NCI-H1930 (cell line): Measurements from ENCODE around the gene TJAP1.
"Not testable (repeated sequence)": the region's sequence is repeated elsewhere in the genome, so short reads cannot be mapped to it uniquely, and the experiment has no call there.

ENCODE experiments used
- DNase-seq, 2 experiments: peaks; one replicate each; lab custom pipeline; 2025; lab: John Stamatoyannopoulos, UW

The TJAP1 gene

DNA sequence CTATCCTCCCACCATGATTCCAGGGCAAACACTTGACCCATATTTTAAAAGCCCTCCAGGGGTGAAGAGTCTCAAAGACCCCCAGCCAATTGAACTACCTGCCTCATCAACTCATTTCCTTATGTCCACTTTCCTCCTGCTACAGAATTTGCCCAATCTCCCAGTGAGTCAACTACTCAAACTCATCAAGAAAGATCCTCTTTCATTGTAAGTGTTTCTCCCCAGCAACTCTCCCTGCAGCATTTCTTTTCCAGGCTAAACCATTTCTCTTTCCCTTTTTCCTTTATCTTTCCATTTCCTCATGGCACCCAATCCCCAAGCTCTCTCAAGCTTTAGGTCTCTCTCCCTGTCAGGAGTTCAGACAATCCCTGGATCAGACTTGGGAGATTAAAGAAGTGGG is 23.5 kb upstream of the TJAP1 start:
- no peak for DNase-seq

- no peak for DNase-seq
These were observed 23.1 kb upstream of the TJAP1 start for GRCh38 chr6:43454290-43454695.

GRCh38 chr6:43454696-43455530 is 22.5 kb upstream of the TJAP1 start:
- peak; percentile 36 to 75 for DNase-seq

DNA sequence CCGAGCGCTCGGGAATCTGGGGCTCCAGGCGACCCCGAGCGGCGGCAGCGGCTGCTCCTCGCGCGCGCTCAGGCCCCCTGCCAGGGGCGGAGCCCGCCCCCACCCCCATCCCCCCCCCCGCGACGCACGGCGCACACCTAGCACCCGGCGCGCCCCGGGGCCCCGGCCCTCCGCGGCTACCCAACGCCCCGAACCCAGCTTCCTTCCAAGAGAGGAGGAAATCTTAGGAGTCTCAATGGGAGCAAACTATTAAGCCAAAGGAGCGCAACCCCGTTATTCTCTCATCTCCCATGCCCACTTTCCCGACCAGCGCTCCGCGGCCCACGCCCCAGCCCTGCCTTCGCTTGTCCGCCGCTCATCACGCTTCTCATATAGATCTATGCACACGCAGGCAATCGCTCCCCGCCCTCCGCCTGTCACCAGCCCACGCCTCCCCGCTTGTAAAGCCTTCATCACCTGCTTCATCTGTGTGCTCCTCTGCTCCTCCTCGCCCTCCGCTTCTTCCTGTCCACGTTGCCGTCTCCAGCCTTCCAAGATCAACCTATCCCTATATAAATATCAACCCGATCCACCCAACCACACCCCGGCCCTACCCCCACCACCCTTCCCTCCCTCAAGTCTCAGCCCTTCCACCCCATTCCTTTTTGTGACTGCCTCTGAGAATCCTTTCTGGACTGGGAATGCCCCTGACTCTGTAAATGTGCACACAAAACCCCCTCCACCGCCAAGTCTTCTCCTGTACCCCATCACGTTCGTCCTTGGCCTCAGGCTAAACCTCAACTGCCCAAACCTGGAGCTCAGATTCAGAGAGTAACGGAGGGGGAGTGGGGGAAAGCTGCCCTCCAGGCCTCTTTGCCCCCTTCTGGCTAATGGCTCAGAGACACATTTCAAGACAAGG is 21.6 kb upstream of the TJAP1 start, which contains the start of gene DLK2:
TSS of gene DLK2 (minus strand) at position 18 of the 898 bp plus-strand sequence. CDS start 723 bp downstream, outside the sequence.
- peak; percentile 51 to 76 for DNase-seq

DNA sequence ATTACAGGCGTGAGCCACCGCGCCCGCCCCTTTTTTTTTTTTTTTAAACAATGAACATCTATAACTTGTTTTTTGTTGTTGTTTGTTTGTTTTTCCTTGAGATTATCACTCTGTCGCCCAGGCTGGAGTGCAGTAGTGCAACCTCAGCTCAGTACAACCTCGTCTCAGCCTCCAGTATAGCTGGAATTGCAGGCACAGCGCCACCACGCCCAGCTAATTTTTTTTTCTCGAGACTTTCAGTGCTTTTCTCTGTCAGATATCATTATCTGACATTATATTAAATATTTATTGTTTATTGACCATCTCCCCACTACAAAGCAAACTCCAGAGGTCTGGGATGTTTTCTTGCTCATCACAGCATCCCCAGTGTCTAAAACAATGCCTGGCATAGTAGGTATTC is 19.7 kb upstream of the TJAP1 start:
- DNase-seq = peak in 1 of 2 experiments; percentile 33

DNA sequence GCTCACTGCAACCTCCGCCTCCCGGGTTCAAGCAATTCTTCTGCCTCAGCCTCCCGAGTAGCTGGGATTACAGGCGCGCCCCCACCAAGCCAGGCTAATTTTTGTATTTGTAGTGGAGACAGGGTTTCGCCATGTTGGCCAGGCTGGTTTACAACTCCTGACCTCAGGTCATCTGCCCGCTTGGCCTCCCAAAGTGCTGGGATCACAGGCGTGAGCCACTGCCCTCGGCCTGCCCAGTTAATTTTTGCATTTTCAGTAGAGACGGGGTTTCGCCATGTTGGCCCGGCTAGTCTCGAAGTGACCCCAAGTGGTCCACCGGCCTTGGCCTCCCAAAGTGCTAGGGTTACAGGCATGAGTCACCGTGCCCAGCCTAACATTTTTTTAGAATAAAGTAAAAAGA is 19.2 kb upstream of the TJAP1 start:
- not testable (repeated sequence) for DNase-seq

GRCh38 chr6:43459535-43459934 is 17.8 kb upstream of the TJAP1 start:
- DNase-seq = no peak

DNA sequence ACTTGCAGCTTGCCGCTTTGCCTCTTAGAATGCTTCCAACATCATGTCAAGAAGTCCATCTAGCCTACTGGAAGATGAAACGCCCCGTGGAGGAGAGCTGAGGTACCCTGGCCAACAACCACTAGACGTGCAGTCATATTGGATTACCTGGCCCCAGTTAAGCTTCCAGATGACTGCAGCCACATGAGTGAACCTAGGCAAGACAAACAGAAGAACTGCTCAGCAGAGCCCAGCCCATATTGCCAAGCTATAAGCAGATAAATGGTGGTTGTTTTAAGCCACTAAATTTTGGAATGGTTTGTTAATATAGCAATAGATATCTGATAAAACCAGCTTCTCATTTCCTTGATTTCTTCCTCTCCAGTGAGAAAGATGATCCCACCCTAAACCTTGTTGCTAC is 17.3 kb upstream of the TJAP1 start:
- no peak for DNase-seq

- DNase-seq = no peak
These were observed 15.4 kb upstream of the TJAP1 start for GRCh38 chr6:43461936-43462335.

DNA sequence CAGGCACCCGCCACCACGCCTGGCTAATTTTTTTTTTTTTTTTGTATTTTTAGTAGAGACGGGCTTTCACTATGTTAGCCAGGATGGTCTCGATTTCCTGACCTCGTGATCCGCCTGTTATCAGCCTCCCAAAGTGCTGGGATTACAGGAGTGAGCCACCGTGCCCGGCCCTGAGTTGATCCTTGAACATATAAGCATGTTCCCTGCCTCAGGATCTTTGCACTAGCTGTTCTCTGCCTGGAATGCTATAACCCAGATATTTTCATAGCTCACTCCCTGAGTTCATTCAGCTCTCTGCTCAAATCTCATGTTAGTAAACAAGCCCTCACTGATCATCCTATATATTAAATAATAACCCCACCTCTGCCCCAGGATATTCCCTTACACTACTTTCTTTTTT is 13.0 kb upstream of the TJAP1 start:
- no peak for DNase-seq

- DNase-seq = no peak
These were observed 11.4 kb upstream of the TJAP1 start for GRCh38 chr6:43465948-43466347.

DNA sequence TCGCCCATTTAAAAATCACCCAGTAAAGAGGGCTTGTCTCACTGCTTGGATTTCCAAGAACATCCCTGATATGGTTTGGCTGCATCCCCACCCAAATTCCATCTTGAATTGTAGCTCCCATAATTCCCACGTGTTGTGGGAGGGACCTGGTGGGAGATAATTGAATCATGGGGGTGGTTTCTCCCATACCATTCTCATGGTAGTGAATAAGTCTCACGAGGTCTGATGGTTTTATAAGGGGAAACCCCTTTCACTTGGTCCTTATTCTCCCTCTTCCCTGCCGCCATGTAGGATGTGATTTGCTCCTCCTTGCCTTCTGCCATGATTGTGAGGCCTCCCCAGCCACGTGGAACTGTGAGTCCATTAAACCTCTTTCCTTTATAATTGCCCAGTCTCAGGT is 10.1 kb upstream of the TJAP1 start:
- DNase-seq = not testable (repeated sequence)

GRCh38 chr6:43467752-43468151 is 9.6 kb upstream of the TJAP1 start:
- no peak for DNase-seq

GRCh38 chr6:43468240-43468639 is 9.1 kb upstream of the TJAP1 start:
- DNase-seq = no peak

DNA sequence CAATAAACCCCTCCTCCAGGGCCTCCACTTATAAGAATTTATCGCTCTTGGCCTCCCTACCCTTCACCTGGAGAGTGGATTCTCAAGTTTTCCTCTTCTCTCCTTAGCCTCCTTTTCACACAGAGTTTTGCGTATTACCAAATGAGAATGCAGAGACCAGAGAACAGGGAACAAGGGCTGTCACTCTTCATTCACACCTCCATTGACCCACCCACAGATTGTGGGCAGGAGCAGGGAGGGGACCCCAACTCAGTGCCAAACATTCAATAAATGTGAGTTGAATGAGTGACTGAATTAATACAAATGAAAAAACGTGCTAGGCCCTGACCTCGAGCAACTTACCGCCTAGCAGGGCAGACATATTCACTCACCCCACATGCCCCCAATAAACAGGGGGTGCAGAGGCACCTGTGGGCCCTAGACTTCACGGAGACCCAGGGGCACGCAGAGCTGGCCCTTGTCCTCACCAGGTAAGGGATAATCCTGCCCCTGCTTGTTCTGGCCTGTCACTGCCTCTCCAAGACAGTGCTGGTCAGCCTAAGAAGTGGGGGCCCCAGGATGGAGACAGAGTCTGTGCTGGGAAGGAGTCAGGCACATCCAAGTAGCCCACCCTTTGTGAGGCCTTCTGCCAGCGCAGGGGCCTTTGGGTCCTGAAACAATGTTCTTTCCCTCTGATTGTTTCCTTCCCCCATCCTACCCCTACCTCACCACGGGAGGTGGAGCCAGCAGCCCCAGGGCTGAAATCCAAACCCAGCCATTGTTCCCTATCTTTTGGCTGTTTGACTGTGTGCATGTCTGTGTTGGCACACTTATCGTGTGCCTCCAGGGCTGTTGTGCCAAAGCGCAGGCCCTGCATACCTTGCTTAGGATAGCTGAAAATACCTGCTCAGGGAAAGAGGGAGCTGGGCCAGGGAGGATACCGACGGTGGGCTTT is 8.4 kb upstream of the TJAP1 start:
- no peak for DNase-seq

DNA sequence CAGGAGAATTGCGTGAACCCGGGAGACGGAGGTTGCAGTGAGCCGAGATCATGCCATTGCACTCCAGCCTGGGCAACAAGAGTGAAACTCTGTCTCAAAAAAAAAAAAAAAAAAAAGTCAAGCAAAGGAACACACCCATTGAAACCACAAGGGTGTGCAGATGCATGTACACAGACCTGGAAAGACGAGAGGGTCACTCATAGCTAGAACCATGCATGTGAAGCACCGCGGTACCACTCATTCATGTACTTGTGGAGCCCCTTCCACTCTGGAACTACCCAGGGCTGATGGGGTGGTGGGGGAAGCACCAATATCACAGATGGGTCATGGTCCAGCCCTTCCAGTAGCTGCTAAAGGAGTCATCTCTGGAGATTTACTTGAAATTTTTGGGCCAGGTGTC is 7.4 kb upstream of the TJAP1 start:
- no peak for DNase-seq

GRCh38 chr6:43471399-43471798 is 6.0 kb upstream of the TJAP1 start:
- no peak for DNase-seq

DNA sequence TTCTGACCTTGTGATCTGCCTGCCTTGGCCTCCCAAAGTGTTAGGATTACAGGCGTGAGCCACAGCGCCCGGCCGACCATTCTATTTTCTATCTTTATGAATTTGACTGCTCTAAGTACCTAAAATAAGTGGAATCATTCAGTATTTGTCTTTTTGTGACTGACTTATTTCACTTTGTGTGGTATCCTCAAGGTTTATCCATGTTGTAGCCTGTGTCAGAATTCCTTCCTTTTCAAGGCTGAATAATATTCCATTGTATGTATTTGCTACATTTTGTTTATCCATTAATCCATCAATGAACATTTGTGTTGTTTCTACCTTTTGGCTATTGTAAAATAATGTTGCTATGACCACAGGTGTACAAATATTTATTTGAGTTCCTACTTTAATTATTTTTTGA is 4.9 kb upstream of the TJAP1 start:
- no peak for DNase-seq

- no peak for DNase-seq
These were observed 1.9 kb upstream of the TJAP1 start for GRCh38 chr6:43475516-43475915.

DNA sequence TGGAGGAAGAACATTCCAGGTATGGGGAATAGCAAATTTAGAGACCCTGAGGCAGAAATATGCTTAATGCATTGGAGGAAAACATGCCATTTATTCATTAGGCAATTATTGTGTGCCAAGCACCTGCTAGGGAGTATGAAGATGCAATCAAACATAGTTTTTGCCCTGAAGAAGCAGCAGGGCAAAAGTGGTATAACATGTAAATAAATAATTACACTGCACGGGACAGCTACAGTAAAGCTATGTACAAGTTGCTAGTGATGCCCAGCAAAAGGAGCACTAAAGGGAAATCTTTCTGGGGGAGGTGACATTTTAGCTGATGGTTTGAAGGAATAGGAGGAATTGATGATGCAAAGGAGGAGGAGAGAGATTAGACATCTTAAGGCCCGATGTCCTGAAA is 624 bp upstream of the TJAP1 start:
- no peak for DNase-seq

- DNase-seq = no peak
These were observed 620 bp downstream of the TJAP1 start for GRCh38 chr6:43478008-43478372.

- DNase-seq = no peak
These were observed 3.7 kb downstream of the TJAP1 start for GRCh38 chr6:43481075-43481474.
